ENCODE data around the gene GJC2.

GRCh38 chr1:228156941-228157728 is 7.4 kb downstream of the GJC2 start:
- TF ChIP-seq CTCF (IDR thresholded peaks at IDR 0.05; ENCODE audit: extremely low read depth in 1 of 2, insufficient read depth in 1 of 2, low read depth in 1 of 2, low read length in 2 of 2), result no peak
- no peak for TF ChIP-seq POLR2A (IDR thresholded peaks at IDR 0.05; ENCODE audit: low read depth, low read length)
- TF ChIP-seq MYC (IDR thresholded peaks at IDR 0.05; ENCODE audit: low read depth, low read length), result no peak
- TF ChIP-seq GATA2 (IDR thresholded peaks at IDR 0.05; ENCODE audit: insufficient read depth, insufficient read length, low read depth, low read length), result no peak

Measured in endothelial cell of umbilical vein (primary cell).